H1 (cell line): ENCODE measurements around the gene PRKAR1B. TPM values are rescaled to one million over a fixed set of nuclear protein-coding genes. Genes with fewer than 3 reads are reported as not detected.

Experiments
- CTCF ChIA-PET: fragments of 300-600 bp; sonication (Branson Sonifier 250); formaldehyde crosslinking; loops from one replicate; lab custom pipeline; 2021; ENCODE audit not compliant: partially characterized antibody; lab: Charles Lee
- POLR2A ChIA-PET: fragments of 300-600 bp; sonication (Branson Sonifier 250); formaldehyde crosslinking; loops from one replicate; lab custom pipeline; 2021; ENCODE audit warnings: inconsistent platforms; ENCODE audit not compliant: partially characterized antibody; lab: Charles Lee
- DNase-seq, 2 experiments: peaks; one replicate each; pipeline versions ENCODE4 v3.0.0 to v3.0.0-alpha.2; 2010 to 2022; ENCODE audit warnings: low spot score in 2 of 2, low read depth in 1 of 2, mixed read lengths in 1 of 2
- FAIRE-seq: peaks from 2 replicates; lab custom pipeline; 2011; peaks lifted over from hg19 to GRCh38; lab: Jason Lieb, UNC
- H2AFZ ChIP-seq: 2 replicates; pipeline ENCODE4 v1.8.1; 2012; ENCODE audit warnings: low read length, inconsistent platforms
- H2AK5ac ChIP-seq: 2 replicates; pipeline ENCODE4 v1.6.1; 2013; ENCODE audit warnings: low read depth, low read length
- H2BK120ac ChIP-seq: replicated peaks from 2 replicates; pipeline ENCODE3; 2013; ENCODE audit warnings: low read depth, low read length, inconsistent platforms
- H2BK12ac ChIP-seq: 2 replicates; pipeline ENCODE4 v1.6.1; 2013; ENCODE audit warnings: low read depth, low read length
- H2BK15ac ChIP-seq: 2 replicates; pipeline ENCODE4 v1.6.1; 2013; ENCODE audit warnings: low read length
- H2BK20ac ChIP-seq: 2 replicates; pipeline ENCODE4 v1.6.1; 2013; ENCODE audit warnings: low read length
- H2BK5ac ChIP-seq: 2 replicates; pipeline ENCODE4 v1.6.1; 2013; ENCODE audit warnings: low read depth, low read length
- H3K14ac ChIP-seq: 2 replicates; pipeline ENCODE4 v1.6.1; 2013; ENCODE audit warnings: inconsistent platforms; ENCODE audit not compliant: insufficient read length
- H3K18ac ChIP-seq: 2 replicates; pipeline ENCODE4 v1.6.1; 2013; ENCODE audit warnings: low read length; ENCODE audit errors: extremely low read depth
- H3K23ac ChIP-seq: 2 replicates; pipeline ENCODE4 v1.6.1; 2013; ENCODE audit warnings: inconsistent platforms; ENCODE audit not compliant: insufficient read length
- H3K23me2 ChIP-seq: 2 replicates; pipeline ENCODE4 v1.6.1; 2013; ENCODE audit warnings: low read depth, low read length
- H3K27ac ChIP-seq: 2 replicates; pipeline ENCODE4 v1.6.1; 2011; ENCODE audit warnings: low read depth, low read length, inconsistent platforms
- H3K27me3 ChIP-seq, 4 experiments: replicated peaks in 1 of 4; 1 replicate in 1 of 4; 2 replicates in 3 of 4; pipeline versions ENCODE4 v1.6.1 to v1.8.1; 2011 to 2013; ENCODE audit warnings: low read length in 3 of 4, mild to moderate bottlenecking in 3 of 4, inconsistent platforms in 2 of 4, mixed read lengths in 2 of 4, moderate library complexity in 1 of 4; ENCODE audit not compliant: control insufficient read depth in 3 of 4, insufficient read depth in 3 of 4; ENCODE audit errors: extremely low read depth in 1 of 4
- H3K36me3 ChIP-seq, 4 experiments: 2 replicates each; pipeline versions ENCODE4 v1.6.1 to v1.8.1; 2011 to 2013; ENCODE audit warnings: mild to moderate bottlenecking in 4 of 4, low read length in 3 of 4, moderate library complexity in 2 of 4, control low read depth in 1 of 4, inconsistent platforms in 1 of 4; ENCODE audit not compliant: insufficient read depth in 4 of 4, control insufficient read depth in 2 of 4
- H3K4ac ChIP-seq: replicated peaks from 2 replicates; pipeline ENCODE3; 2013; ENCODE audit warnings: low read length, low read depth, mixed read lengths, inconsistent platforms; ENCODE audit not compliant: insufficient read length
- H3K4me1 ChIP-seq, 4 experiments: replicated peaks in 1 of 4; 1 replicate in 1 of 4; 2 replicates in 3 of 4; pipeline versions ENCODE4 v1.6.1 to v1.8.1; 2011 to 2013; ENCODE audit warnings: low read length in 3 of 4, inconsistent platforms in 2 of 4, mixed read lengths in 1 of 4; ENCODE audit not compliant: insufficient read depth in 4 of 4, control insufficient read depth in 3 of 4
- H3K4me2 ChIP-seq, 2 experiments: 2 replicates each; pipeline versions ENCODE4 v1.6.1 to v1.8.1; 2011 to 2013; ENCODE audit warnings: low read depth in 2 of 2, low read length in 2 of 2, control low read depth in 1 of 2, inconsistent platforms in 1 of 2, mild to moderate bottlenecking in 1 of 2; ENCODE audit not compliant: insufficient read depth in 1 of 2
- H3K4me3 ChIP-seq, 4 experiments: fragments of 200-600, 300-600 bp in 1 of 4; sonication (generic), shearing (Covaris generic), sonication (Bioruptor Twin) in 1 of 4; 2 replicates each; pipeline versions ENCODE4 v1.5.1 to v1.8.1; 2011 to 2016; ENCODE audit warnings: low read length in 4 of 4, low read depth in 3 of 4, control low read depth in 2 of 4, inconsistent platforms in 2 of 4, mild to moderate bottlenecking in 2 of 4, mixed read lengths in 1 of 4, moderate library complexity in 1 of 4; ENCODE audit not compliant: insufficient read depth in 2 of 4; ENCODE audit errors: extremely low read depth in 1 of 4
- H3K56ac ChIP-seq: replicated peaks from 2 replicates; pipeline ENCODE3; 2013; ENCODE audit warnings: low read depth, mild to moderate bottlenecking, mixed read lengths, low read length, inconsistent platforms; ENCODE audit not compliant: insufficient read length
- H3K79me1 ChIP-seq: 2 replicates; pipeline ENCODE4 v1.6.1; 2013; ENCODE audit warnings: low read depth, low read length, control low read depth
- H3K79me2 ChIP-seq, 2 experiments: 2 replicates each; pipeline versions ENCODE4 v1.6.1 to v1.8.1; 2012 to 2013; ENCODE audit warnings: low read length in 2 of 2, mild to moderate bottlenecking in 2 of 2, inconsistent platforms in 1 of 2; ENCODE audit not compliant: insufficient read depth in 2 of 2, control insufficient read depth in 1 of 2
- H3K9ac ChIP-seq, 4 experiments: replicated peaks in 1 of 4; 1 replicate in 1 of 4; 2 replicates in 3 of 4; pipeline versions ENCODE4 v1.6.1 to v1.8.1; 2011 to 2013; ENCODE audit warnings: low read depth in 3 of 4, low read length in 3 of 4, control low read depth in 2 of 4, mild to moderate bottlenecking in 2 of 4, moderate library complexity in 2 of 4, inconsistent platforms in 1 of 4; ENCODE audit errors: extremely low read depth in 1 of 4
- H3K9me3 ChIP-seq, 2 experiments: 2 replicates each; pipeline versions ENCODE4 v1.6.1 to v1.8.1; 2012 to 2013; ENCODE audit warnings: mild to moderate bottlenecking in 2 of 2, moderate library complexity in 2 of 2, control low read depth in 1 of 2, inconsistent platforms in 1 of 2, low read depth in 1 of 2, low read length in 1 of 2, mixed read lengths in 1 of 2; ENCODE audit not compliant: insufficient read depth in 2 of 2
- H4K20me1 ChIP-seq, 2 experiments: replicated peaks in 1 of 2; 2 replicates each; pipeline versions ENCODE3 to v1.8.1; 2011 to 2013; ENCODE audit warnings: inconsistent platforms in 2 of 2, low read length in 2 of 2, mild to moderate bottlenecking in 1 of 2; ENCODE audit not compliant: insufficient read depth in 2 of 2, control insufficient read depth in 1 of 2
- H4K5ac ChIP-seq: 2 replicates; pipeline ENCODE4 v1.6.1; 2013; ENCODE audit warnings: low read length, low read depth, mixed read lengths, inconsistent platforms; ENCODE audit not compliant: insufficient read length
- H4K8ac ChIP-seq: 2 replicates; pipeline ENCODE4 v1.8.0; 2013; ENCODE audit warnings: mild to moderate bottlenecking, moderate library complexity, low read length, inconsistent platforms; ENCODE audit not compliant: insufficient read depth; ENCODE audit errors: extremely low read depth
- H4K91ac ChIP-seq: replicated peaks from 2 replicates; pipeline ENCODE3; 2013; ENCODE audit warnings: low read length, mixed read lengths, inconsistent platforms; ENCODE audit not compliant: insufficient read length
- CREB1 ChIP-seq: IDR thresholded peaks from 2 replicates; pipeline ENCODE4 v1.6.1; 2012; ENCODE audit warnings: inconsistent platforms
- CTBP2 ChIP-seq: IDR thresholded peaks from 2 replicates; pipeline ENCODE4 v1.7.0; 2011; ENCODE audit warnings: borderline replicate concordance, mild to moderate bottlenecking, moderate library complexity, mixed read lengths, low read length; ENCODE audit not compliant: insufficient read depth, insufficient read length
- EZH2 ChIP-seq: fragments of 200-600 bp; sonication (generic); IDR thresholded peaks from 2 replicates; pipeline ENCODE4 v1.7.1; 2012; ENCODE audit warnings: low read depth, mild to moderate bottlenecking, moderate library complexity, low read length, inconsistent platforms; ENCODE audit not compliant: severe bottlenecking
- HDAC2 ChIP-seq, 2 experiments: fragments of 300-600 bp in 1 of 2; sonication (generic) in 1 of 2; IDR thresholded peaks; 2 replicates each; pipeline ENCODE4 v1.6.1; 2011 to 2012; ENCODE audit warnings: low read depth in 2 of 2, low read length in 2 of 2, mild to moderate bottlenecking in 2 of 2, moderate library complexity in 2 of 2, borderline replicate concordance in 1 of 2, inconsistent platforms in 1 of 2
- PHF8 ChIP-seq: fragments of 200-600 bp; sonication (generic); conservative IDR thresholded peaks from 2 replicates; pipeline ENCODE4 v1.7.1; 2012; ENCODE audit warnings: low read depth, mild to moderate bottlenecking, inconsistent platforms, low read length, moderate library complexity
- TAF7 ChIP-seq: optimal IDR thresholded peaks from 2 replicates; pipeline ENCODE3; 2011; ENCODE audit warnings: low read depth, mild to moderate bottlenecking, inconsistent platforms, low read length, moderate library complexity, borderline replicate concordance
- WGBS, 2 experiments: shearing (Covaris generic) in 1 of 2; methylation state at CpG; one replicate each; pipeline versions ENCODE4 v1.1.6 to v1.1.7; 2013 to 2015; ENCODE audit warnings: low lambda C conversion rate in 2 of 2, mixed read lengths in 2 of 2, inconsistent platforms in 1 of 2, low coverage in 1 of 2, missing lambda C conversion rate in 1 of 2; ENCODE audit not compliant: insufficient replicate concordance in 2 of 2, insufficient coverage in 1 of 2, insufficient read length in 1 of 2; ENCODE audit errors: extremely low coverage in 1 of 2, missing lambda C conversion rate in 1 of 2; 5-methylcytosine and 5-hydroxymethylcytosine counted together
- polyA plus RNA-seq, 7 experiments: library from polyadenylated mRNA; depleted of rRNA in 3 of 7; stranded (reverse) in 5 of 7; unstranded in 2 of 7; fragments of >200 nt in 5 of 7; fragments of 200-250 nt in 2 of 7; gene quantifications; 1 replicate in 5 of 7; 2 replicates in 1 of 7; 4 replicates in 1 of 7; pipeline versions ENCODE4 v1.2.1 to v1.2.3, GENCODE V29; 2011 to 2013; ENCODE audit warnings: missing spikeins in 2 of 7, mixed read lengths in 2 of 7
- total RNA-seq: library from RNA; stranded (reverse); fragmentation: NEBNext Ultra II Directional; extraction: Animal tissue kit (Norgen Biotek cat#: 25700); gene quantifications from 2 replicates; pipeline ENCODE4 v1.2.1, GENCODE V29; 2021

Gene PRKAR1B
- total and polyA plus RNA-seq, 2 of the 8 experiments (the other 6 are each of a cell fraction or from before 2014, with no cell fraction given) = 12.3 to 55.7 TPM

DNA sequence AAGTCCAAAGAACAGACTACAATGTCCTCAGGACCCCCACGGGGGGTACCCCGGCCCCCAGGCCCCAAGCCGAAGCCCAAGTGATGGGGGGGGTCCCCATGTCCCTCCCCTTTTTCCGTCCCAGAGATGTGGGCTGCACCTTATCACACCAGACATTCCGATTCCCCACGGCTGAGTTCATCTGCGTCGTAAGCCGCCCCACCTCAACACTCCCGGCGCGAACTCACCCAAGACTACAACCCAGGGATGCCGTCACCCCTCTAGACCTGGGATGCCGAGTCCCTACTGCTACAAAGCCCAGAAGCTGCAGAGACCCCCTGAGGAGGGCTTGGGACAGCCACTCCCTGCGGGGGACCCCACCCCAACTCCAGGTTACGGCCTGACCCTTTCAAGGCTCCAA, 221.9 kb downstream of the PRKAR1B start:
- Histone ChIP-seq H3K9ac (no peak overlapping the region), H3K14ac (no peak overlapping the region)
- CTCF ChIA-PET = no interaction called here
- TF ChIP-seq PHF8 (no peak), EZH2 (no peak), CTBP2 (no peak), HDAC2 (IDR thresholded peaks at IDR 0.05; ENCODE audit: borderline replicate concordance in 1 of 2, low read depth in 2 of 2, low read length in 2 of 2) (no peak), TAF7 (no peak), CREB1 (no peak)
- TF ChIP-seq, all 59 proteins: peak for 0
- Histone ChIP-seq H2BK120ac (no peak overlapping the region), H2BK20ac (no peak overlapping the region), H3K4me1 (peaks cover 0 to 3% (median 0%) of the 10 kb centered on the region in 4 experiments; a peak in 2 of 7 replicates), H3K23me2 (no peaks in the 10 kb centered on the region; the same call in 1 of the 2 replicates), H3K4me3 (no peak overlapping the region), H2BK12ac (no peak overlapping the region), H3K56ac (no peak overlapping the region), H3K36me3 (peaks cover 2 to 34% (median 18%) of the 10 kb centered on the region in 4 experiments; a peak in 7 of 8 replicates), H4K20me1 (peaks cover 4 to 13% of the 10 kb centered on the region in 2 experiments), H3K79me1 (peaks cover 2% of the 10 kb centered on the region), H3K9me3 (no peaks in the 10 kb centered on the region), H3K4me2 (no peak overlapping the region), H4K91ac (no peak overlapping the region), H3K18ac (no peak overlapping the region), H4K8ac (no peak overlapping the region), H2AK5ac (no peak overlapping the region), H2AFZ (no peak overlapping the region), H2BK15ac (no peak overlapping the region), H2BK5ac (no peak overlapping the region), H3K27ac (no peak overlapping the region), H3K4ac (no peak overlapping the region), H4K5ac (no peak overlapping the region), H3K23ac (no peak overlapping the region), H3K79me2 (peaks cover 0 to 5% of the 10 kb centered on the region in 2 experiments; a peak in 1 of 4 replicates), H3K27me3 (no peaks in the 10 kb centered on the region; a peak in 1 of 7 replicates)
- POLR2A ChIA-PET = interaction anchor here (0.6 to 1.6 kb wide), 2 partner anchors 9 kb away, joined by 3 to 5 read pairs; no protein-coding TSS in a partner anchor
- 89% methylated on average over 15 of the region's 16 CpGs; no CpG with 5 or more reads in 1 of the 2 experiments for WGBS, 2 experiments
- DNase-seq (no peak), FAIRE-seq (no peak)
